Retinal pigment epithelial cell (primary cell): Measurements from ENCODE around the gene NSMF.
A peak's percentile ranks its signal among the peaks of the same experiment; 100 is the strongest.
"Not testable (repeated sequence)": the region's sequence is repeated elsewhere in the genome, so short reads cannot be mapped to it uniquely, and the experiment has no call there.

Experiments used
- DNase-seq: peaks from one replicate; pipeline ENCODE4 v3.0.0-alpha.2; 2010; ENCODE audit warnings: low read depth
- H3K4me3 ChIP-seq: 2 replicates; pipeline ENCODE4 v1.5.1; 2011; ENCODE audit warnings: mild to moderate bottlenecking, low read length, control low read depth, moderate library complexity
- CTCF ChIP-seq: conservative IDR thresholded peaks from 2 replicates; pipeline ENCODE4 v1.5.1; 2011; ENCODE audit warnings: low read depth, low read length, control low read depth, inconsistent platforms

Gene NSMF

GRCh38 chr9:137454597-137455358 lies 4.4 kb downstream of the NSMF start:
- peak overlapping the region; percentile 39 for H3K4me3 ChIP-seq
- no peak for DNase-seq
- TF ChIP-seq CTCF = no peak

GRCh38 chr9:137454145-137454596 lies 5.0 kb downstream of the NSMF start:
- H3K4me3 ChIP-seq = peak overlapping the region; percentile 39
- no peak for TF ChIP-seq CTCF
- DNase-seq = no peak

GRCh38 chr9:137453643-137454081 lies 5.5 kb downstream of the NSMF start:
- H3K4me3 ChIP-seq = peak overlapping the region; percentile 36
- no peak for TF ChIP-seq CTCF
- DNase-seq = no peak

- no peak for TF ChIP-seq CTCF
- no peak for DNase-seq
- peak overlapping the region; percentile 36 for H3K4me3 ChIP-seq
These were observed 6.1 kb downstream of the NSMF start for GRCh38 chr9:137452761-137453642.

GRCh38 chr9:137452006-137452760 lies 7.0 kb downstream of the NSMF start:
- H3K4me3 ChIP-seq = no peak overlapping the region
- DNase-seq = no peak
- TF ChIP-seq CTCF = no peak

- not testable (repeated sequence) for H3K4me3 ChIP-seq, DNase-seq
These were observed 7.7 kb downstream of the NSMF start for GRCh38 chr9:137451264-137452005.

GRCh38 chr9:137450539-137451222 lies 8.5 kb downstream of the NSMF start:
- not testable (repeated sequence) for H3K4me3 ChIP-seq, DNase-seq
